Measurements from ENCODE around the gene RSBN1.

DNA sequence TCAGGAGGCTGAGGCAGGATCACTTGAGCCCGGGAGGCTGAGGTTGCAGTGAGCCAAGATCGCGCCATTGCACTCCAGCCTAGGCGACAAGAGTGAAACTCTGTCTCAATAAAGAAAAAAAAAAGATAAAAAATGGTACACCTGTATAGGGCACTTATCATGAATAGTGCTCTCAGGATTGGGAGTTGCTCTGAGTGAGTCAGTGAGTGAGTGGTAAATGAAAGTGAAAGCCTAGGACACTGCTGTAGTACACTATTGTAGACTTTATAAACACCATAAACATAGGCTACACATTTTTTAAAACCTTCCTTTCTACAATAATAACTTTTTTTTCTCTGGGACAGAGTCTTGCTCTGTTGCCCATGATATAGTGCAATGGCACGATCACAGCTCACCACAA, 69.8 kb downstream of the RSBN1 start:
- TF ChIP-seq, protein P1, sequence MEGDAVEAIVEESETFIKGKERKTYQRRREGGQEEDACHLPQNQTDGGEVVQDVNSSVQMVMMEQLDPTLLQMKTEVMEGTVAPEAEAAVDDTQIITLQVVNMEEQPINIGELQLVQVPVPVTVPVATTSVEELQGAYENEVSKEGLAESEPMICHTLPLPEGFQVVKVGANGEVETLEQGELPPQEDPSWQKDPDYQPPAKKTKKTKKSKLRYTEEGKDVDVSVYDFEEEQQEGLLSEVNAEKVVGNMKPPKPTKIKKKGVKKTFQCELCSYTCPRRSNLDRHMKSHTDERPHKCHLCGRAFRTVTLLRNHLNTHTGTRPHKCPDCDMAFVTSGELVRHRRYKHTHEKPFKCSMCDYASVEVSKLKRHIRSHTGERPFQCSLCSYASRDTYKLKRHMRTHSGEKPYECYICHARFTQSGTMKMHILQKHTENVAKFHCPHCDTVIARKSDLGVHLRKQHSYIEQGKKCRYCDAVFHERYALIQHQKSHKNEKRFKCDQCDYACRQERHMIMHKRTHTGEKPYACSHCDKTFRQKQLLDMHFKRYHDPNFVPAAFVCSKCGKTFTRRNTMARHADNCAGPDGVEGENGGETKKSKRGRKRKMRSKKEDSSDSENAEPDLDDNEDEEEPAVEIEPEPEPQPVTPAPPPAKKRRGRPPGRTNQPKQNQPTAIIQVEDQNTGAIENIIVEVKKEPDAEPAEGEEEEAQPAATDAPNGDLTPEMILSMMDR (IDR thresholded peaks at IDR 0.05) = no peak
- TF ChIP-seq POLR2A (IDR thresholded peaks at IDR 0.05) = no peak

Data from body of pancreas (tissue), 4 donors.